HCT116 (cell line): Measurements from ENCODE around the gene SPAG8. TPM values are rescaled to one million over a fixed set of nuclear protein-coding genes. Genes with fewer than 3 reads are reported as not detected.

Experiments used
- ATAC-seq: fragments of 200-7000 bp; cut with Tn5 transposase; 2 replicates; pipeline ENCODE4 v1.9.1; 2020; ENCODE audit warnings: mild to moderate bottlenecking, moderate library complexity
- BruUV-seq: library from RNA; stranded (reverse); fragments of 400-500 nt; replicated peaks from 2 replicates; lab custom pipeline; 2021; lab: Mats Ljungman, UMichigan
- CTCF ChIA-PET: fragments of 300-600 bp; sonication (Branson Sonifier 250); formaldehyde crosslinking; loops from one replicate; lab custom pipeline; 2021; ENCODE audit warnings: antibody characterized with exemption; lab: Charles Lee
- POLR2A ChIA-PET: fragments of 300-600, 350-600 bp; sonication (Branson Sonifier 250); formaldehyde crosslinking; loops from one replicate; lab custom pipeline; 2021; ENCODE audit warnings: antibody characterized with exemption; lab: Charles Lee
- RAD21 ChIA-PET, 2 experiments: fragments of 300-600 bp; sonication (Branson Sonifier 250); formaldehyde crosslinking; loops; one replicate each; lab custom pipeline; 2023; ENCODE audit warnings: low total read pairs in 2 of 2; ENCODE audit not compliant: uncharacterized antibody in 2 of 2, unreplicated experiment in 2 of 2, low non-redundant PET in 1 of 2; lab: Charles Lee
- DNase-seq: peaks from one replicate; pipeline ENCODE4 v3.0.0-alpha.2; 2010; ENCODE audit warnings: low read depth, low spot score
- H2AFZ ChIP-seq: fragments of 200-600 bp; shearing (Covaris generic), sonication (generic); 2 replicates; pipeline ENCODE4 v1.6.1; 2017; ENCODE audit warnings: low read depth, mixed run types, mixed read lengths, antibody characterized with exemption, low read length; ENCODE audit not compliant: poor library complexity, severe bottlenecking
- H3K27ac ChIP-seq: 2 replicates; pipeline ENCODE4 v1.5.1; 2012; ENCODE audit warnings: low read depth, low read length
- H3K27me3 ChIP-seq: fragments of 200-600 bp; sonication (generic); 2 replicates; pipeline ENCODE4 v1.6.1; 2016; ENCODE audit warnings: mixed run types, low read length, mixed read lengths; ENCODE audit not compliant: insufficient read depth
- H3K36me3 ChIP-seq, 2 experiments: fragments of 200-500 bp in 1 of 2; fragments of 200-600 bp in 1 of 2; sonication (Bioruptor generic) in 1 of 2; sonication (generic) in 1 of 2; 2 replicates each; pipeline versions ENCODE4 v1.5.1 to v1.6.1; 2014 to 2016; ENCODE audit warnings: low read length in 2 of 2, inconsistent platforms in 1 of 2, mixed read lengths in 1 of 2, mixed run types in 1 of 2; ENCODE audit not compliant: insufficient read depth in 2 of 2, control insufficient read depth in 1 of 2
- H3K4me1 ChIP-seq, 2 experiments: fragments of 200-600 bp in 1 of 2; sonication (generic) in 1 of 2; 2 replicates each; pipeline versions ENCODE4 v1.5.1 to v1.6.1; 2012 to 2017; ENCODE audit warnings: low read length in 2 of 2, inconsistent platforms in 1 of 2, mild to moderate bottlenecking in 1 of 2, mixed read lengths in 1 of 2, mixed run types in 1 of 2, moderate library complexity in 1 of 2; ENCODE audit not compliant: insufficient read depth in 2 of 2, control insufficient read depth in 1 of 2
- H3K4me2 ChIP-seq: fragments of 200-600 bp; sonication (generic); 2 replicates; pipeline ENCODE4 v1.6.1; 2017; ENCODE audit warnings: mixed run types, low read length, mixed read lengths
- H3K4me3 ChIP-seq, 2 experiments: fragments of 200-600 bp in 1 of 2; sonication (generic) in 1 of 2; replicated peaks in 1 of 2; 2 replicates each; pipeline ENCODE4 v1.5.1; 2011 to 2016; ENCODE audit warnings: low read length in 2 of 2, control low read depth in 1 of 2, low read depth in 1 of 2, mild to moderate bottlenecking in 1 of 2, mixed read lengths in 1 of 2, mixed run types in 1 of 2
- H3K79me2 ChIP-seq: fragments of 200-600 bp; sonication (generic); 2 replicates; pipeline ENCODE4 v1.6.1; 2017; ENCODE audit warnings: mild to moderate bottlenecking, mixed run types, low read length, moderate library complexity, mixed read lengths; ENCODE audit not compliant: insufficient read depth
- H3K9ac ChIP-seq: fragments of 200-600 bp; sonication (generic); 2 replicates; pipeline ENCODE4 v1.6.1; 2016; ENCODE audit warnings: low read length, mixed read lengths
- H3K9me2 ChIP-seq: fragments of 200-600 bp; sonication (generic), shearing (Covaris generic); 2 replicates; pipeline ENCODE4 v1.6.1; 2017; ENCODE audit warnings: mixed run types, mild to moderate bottlenecking, moderate library complexity; ENCODE audit not compliant: insufficient read depth
- H3K9me3 ChIP-seq, 2 experiments: fragments of 200-500 bp in 1 of 2; fragments of 200-600 bp in 1 of 2; sonication (Bioruptor generic) in 1 of 2; sonication (generic) in 1 of 2; 2 replicates each; pipeline ENCODE4 v1.6.1; 2014 to 2017; ENCODE audit warnings: low read length in 2 of 2, mixed read lengths in 2 of 2, inconsistent platforms in 1 of 2, low read depth in 1 of 2, mild to moderate bottlenecking in 1 of 2, mixed run types in 1 of 2, moderate library complexity in 1 of 2; ENCODE audit not compliant: control insufficient read depth in 1 of 2, insufficient read depth in 1 of 2
- H4K20me1 ChIP-seq: fragments of 200-600 bp; sonication (generic), shearing (Covaris generic); 2 replicates; pipeline ENCODE4 v1.6.1; 2017; ENCODE audit warnings: mixed run types, mild to moderate bottlenecking, moderate library complexity; ENCODE audit not compliant: insufficient read depth
- CBX3 ChIP-seq: IDR thresholded peaks from 2 replicates; pipeline ENCODE4 v1.6.1; 2012; ENCODE audit warnings: low read depth
- EGR1 ChIP-seq: IDR thresholded peaks from 2 replicates; pipeline ENCODE4 v1.6.1; 2012; ENCODE audit warnings: low read depth
- EZH2 ChIP-seq: fragments of 200-600 bp; sonication (generic); IDR thresholded peaks from 2 replicates; pipeline ENCODE4 v1.6.1; 2017; ENCODE audit warnings: antibody characterized with exemption, mixed run types
- POLR2AphosphoS5 ChIP-seq: IDR thresholded peaks from 2 replicates; pipeline ENCODE4 v1.6.1; 2011; ENCODE audit warnings: mild to moderate bottlenecking, low read depth, low read length, moderate library complexity
- RAD21 ChIP-seq: IDR thresholded peaks from 2 replicates; pipeline ENCODE4 v1.6.1; 2012; ENCODE audit warnings: low read depth, mild to moderate bottlenecking
- SP1 ChIP-seq: IDR thresholded peaks from 2 replicates; pipeline ENCODE4 v1.6.1; 2012; ENCODE audit warnings: low read depth
- SRF ChIP-seq: IDR thresholded peaks from 2 replicates; pipeline ENCODE4 v1.6.1; 2012; ENCODE audit warnings: low read depth
- YY1 ChIP-seq: IDR thresholded peaks from 2 replicates; pipeline ENCODE4 v1.6.1; 2011; ENCODE audit warnings: low read length, low read depth, moderate library complexity, mild to moderate bottlenecking; ENCODE audit not compliant: insufficient replicate concordance; ENCODE audit errors: extremely low read depth
- ZNF274 ChIP-seq: fragments of 200-500 bp; sonication (Bioruptor generic); IDR thresholded peaks from 2 replicates; pipeline ENCODE4 v1.6.1; 2014; ENCODE audit warnings: mild to moderate bottlenecking, low read depth, low read length, inconsistent platforms
- intact Hi-C: fragments of 100-400 bp; cut with micrococcal nuclease; formaldehyde crosslinking; loops from 2 replicates; pipeline ENCODE4 v1.10.0; 2022
- total RNA-seq: library from RNA; stranded (reverse); gene quantifications from one replicate; pipeline ENCODE4 v1.2.1, GENCODE V29; 2021; ENCODE audit not compliant: unreplicated experiment
- TF ChIP-seq, protein P1 (sequence below): IDR thresholded peaks from 2 replicates; pipeline ENCODE4 v1.6.1; 2012; ENCODE audit warnings: low read depth
- TF ChIP-seq, protein P2 (sequence below): IDR thresholded peaks from 2 replicates; pipeline ENCODE4 v1.6.1; 2011; ENCODE audit warnings: mild to moderate bottlenecking, low read length, moderate library complexity; ENCODE audit not compliant: insufficient replicate concordance; ENCODE audit errors: extremely low read depth

SPAG8 gene
- total RNA-seq, 1 experiment from 2014 or later: 0.39 TPM

DNA sequence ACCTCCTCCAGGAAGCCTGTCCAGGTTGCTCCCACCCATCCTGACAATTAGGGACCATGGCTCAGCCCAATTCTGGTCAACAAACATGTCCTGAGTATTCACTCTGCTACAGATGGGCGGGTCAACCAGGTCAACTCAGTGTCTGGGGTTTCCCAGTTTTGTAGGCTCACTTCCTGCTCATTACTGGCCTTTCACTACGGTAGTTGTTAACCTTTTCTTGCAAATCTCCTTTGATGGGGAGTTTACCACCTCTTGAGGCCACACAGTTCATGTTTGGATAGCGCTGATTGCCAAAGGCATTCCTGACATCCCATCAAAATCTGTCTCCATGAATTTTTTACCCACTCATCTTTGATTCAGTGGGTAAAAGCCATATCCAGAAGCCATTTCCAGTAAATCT is 30.7 kb upstream of the SPAG8 start:
- no peak for DNase-seq
- CTCF ChIA-PET: no interaction called here
- intact Hi-C loops: no loop called here

DNA sequence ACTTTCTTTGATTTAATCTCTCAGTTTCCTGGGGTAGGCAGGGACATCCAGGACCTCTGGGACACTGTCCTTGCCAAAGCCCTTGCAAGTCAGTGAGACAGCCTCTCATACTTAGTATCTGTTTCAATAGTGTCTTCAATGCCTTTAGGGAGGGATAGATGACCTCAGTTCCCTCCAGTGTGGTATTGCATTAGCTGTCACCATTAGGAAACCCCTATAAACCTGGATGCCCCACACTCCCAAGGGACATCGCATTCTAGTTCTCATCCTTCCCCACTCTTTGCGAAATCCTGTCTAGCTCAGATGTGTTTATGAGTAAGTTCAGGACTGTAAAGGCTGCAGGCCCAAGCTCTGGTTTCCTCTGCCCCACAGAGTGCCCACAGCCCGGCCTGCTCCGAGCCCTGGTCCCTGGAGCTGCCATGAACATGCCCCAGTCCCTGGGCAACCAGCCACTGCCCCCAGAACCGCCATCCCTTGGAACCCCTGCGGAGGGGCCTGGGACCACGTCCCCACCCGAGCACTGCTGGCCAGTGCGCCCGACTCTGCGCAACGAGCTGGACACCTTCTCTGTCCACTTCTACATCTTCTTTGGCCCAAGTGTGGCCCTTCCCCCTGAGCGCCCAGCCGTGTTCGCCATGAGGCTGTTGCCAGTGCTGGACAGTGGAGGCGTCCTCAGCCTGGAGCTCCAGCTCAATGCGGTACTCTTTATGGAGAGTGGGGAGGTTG is 30.1 kb upstream of the SPAG8 start:
- CTCF ChIA-PET: no interaction called here
- H3K9ac ChIP-seq: no peak overlapping the region
- POLR2A ChIA-PET: no interaction called here
- no peak for DNase-seq
- no peaks in the 10 kb centered on the region for H3K9me3 ChIP-seq
- no peak overlapping the region for H3K4me3 ChIP-seq
- H3K4me2 ChIP-seq: no peak overlapping the region
- no peak for ATAC-seq
- H3K79me2 ChIP-seq: no peaks in the 10 kb centered on the region
- no peak overlapping the region for H3K27ac ChIP-seq
- H2AFZ ChIP-seq: no peak overlapping the region
- intact Hi-C loops: no loop called here
- no peaks in the 10 kb centered on the region for H3K36me3 ChIP-seq
- RAD21 ChIA-PET: no interaction called here
- no peaks in the 10 kb centered on the region for H3K9me2 ChIP-seq
- BruUV-seq: no TSS peak
- H4K20me1 ChIP-seq: no peaks in the 10 kb centered on the region
- peaks cover 0 to 13% of the 10 kb centered on the region in 2 experiments; a peak in 2 of 4 replicates for H3K4me1 ChIP-seq
- H3K27me3 ChIP-seq: no peaks in the 10 kb centered on the region
- no peak for TF ChIP-seq POLR2AphosphoS5
- no peak for TF ChIP-seq EGR1
- TF ChIP-seq, protein P1, sequence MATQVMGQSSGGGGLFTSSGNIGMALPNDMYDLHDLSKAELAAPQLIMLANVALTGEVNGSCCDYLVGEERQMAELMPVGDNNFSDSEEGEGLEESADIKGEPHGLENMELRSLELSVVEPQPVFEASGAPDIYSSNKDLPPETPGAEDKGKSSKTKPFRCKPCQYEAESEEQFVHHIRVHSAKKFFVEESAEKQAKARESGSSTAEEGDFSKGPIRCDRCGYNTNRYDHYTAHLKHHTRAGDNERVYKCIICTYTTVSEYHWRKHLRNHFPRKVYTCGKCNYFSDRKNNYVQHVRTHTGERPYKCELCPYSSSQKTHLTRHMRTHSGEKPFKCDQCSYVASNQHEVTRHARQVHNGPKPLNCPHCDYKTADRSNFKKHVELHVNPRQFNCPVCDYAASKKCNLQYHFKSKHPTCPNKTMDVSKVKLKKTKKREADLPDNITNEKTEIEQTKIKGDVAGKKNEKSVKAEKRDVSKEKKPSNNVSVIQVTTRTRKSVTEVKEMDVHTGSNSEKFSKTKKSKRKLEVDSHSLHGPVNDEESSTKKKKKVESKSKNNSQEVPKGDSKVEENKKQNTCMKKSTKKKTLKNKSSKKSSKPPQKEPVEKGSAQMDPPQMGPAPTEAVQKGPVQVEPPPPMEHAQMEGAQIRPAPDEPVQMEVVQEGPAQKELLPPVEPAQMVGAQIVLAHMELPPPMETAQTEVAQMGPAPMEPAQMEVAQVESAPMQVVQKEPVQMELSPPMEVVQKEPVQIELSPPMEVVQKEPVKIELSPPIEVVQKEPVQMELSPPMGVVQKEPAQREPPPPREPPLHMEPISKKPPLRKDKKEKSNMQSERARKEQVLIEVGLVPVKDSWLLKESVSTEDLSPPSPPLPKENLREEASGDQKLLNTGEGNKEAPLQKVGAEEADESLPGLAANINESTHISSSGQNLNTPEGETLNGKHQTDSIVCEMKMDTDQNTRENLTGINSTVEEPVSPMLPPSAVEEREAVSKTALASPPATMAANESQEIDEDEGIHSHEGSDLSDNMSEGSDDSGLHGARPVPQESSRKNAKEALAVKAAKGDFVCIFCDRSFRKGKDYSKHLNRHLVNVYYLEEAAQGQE: no peak
- no peak for TF ChIP-seq EZH2
- no peak for TF ChIP-seq YY1
- no peak for TF ChIP-seq RAD21
- no peak for TF ChIP-seq SRF
- no peak for TF ChIP-seq SP1
- TF ChIP-seq, protein P2, sequence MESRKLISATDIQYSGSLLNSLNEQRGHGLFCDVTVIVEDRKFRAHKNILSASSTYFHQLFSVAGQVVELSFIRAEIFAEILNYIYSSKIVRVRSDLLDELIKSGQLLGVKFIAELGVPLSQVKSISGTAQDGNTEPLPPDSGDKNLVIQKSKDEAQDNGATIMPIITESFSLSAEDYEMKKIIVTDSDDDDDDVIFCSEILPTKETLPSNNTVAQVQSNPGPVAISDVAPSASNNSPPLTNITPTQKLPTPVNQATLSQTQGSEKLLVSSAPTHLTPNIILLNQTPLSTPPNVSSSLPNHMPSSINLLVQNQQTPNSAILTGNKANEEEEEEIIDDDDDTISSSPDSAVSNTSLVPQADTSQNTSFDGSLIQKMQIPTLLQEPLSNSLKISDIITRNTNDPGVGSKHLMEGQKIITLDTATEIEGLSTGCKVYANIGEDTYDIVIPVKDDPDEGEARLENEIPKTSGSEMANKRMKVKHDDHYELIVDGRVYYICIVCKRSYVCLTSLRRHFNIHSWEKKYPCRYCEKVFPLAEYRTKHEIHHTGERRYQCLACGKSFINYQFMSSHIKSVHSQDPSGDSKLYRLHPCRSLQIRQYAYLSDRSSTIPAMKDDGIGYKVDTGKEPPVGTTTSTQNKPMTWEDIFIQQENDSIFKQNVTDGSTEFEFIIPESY: no peak
- no peak for TF ChIP-seq ZNF274
- TF ChIP-seq CBX3: no peak

More for the DNA sequence above, 30.7 kb upstream of the SPAG8 start:
- no peak overlapping the region for H3K27ac ChIP-seq
- POLR2A ChIA-PET: no interaction called here
- no peaks in the 10 kb centered on the region for H3K9me2 ChIP-seq
- H3K27me3 ChIP-seq: no peaks in the 10 kb centered on the region
- no TSS peak for BruUV-seq
- no peak overlapping the region for H3K4me3 ChIP-seq
- no peak overlapping the region for H3K4me2 ChIP-seq
- H3K9ac ChIP-seq: no peak overlapping the region
- H2AFZ ChIP-seq: no peak overlapping the region
- ATAC-seq: no peak
- peaks cover 0 to 13% of the 10 kb centered on the region in 2 experiments; a peak in 2 of 4 replicates for H3K4me1 ChIP-seq
- no peaks in the 10 kb centered on the region for H3K9me3 ChIP-seq
- H3K36me3 ChIP-seq: no peaks in the 10 kb centered on the region
- TF ChIP-seq ZNF274 (no peak), YY1 (no peak)
- TF ChIP-seq, all 23 proteins: peak for 0
- no peaks in the 10 kb centered on the region for H4K20me1 ChIP-seq
- H3K79me2 ChIP-seq: no peaks in the 10 kb centered on the region
- RAD21 ChIA-PET: no interaction called here
